ENCODE measurements around the gene NLRP7.
"Not testable (repeated sequence)": the region's sequence is repeated elsewhere in the genome, so short reads cannot be mapped to it uniquely, and the experiment has no call there.

The NLRP7 gene

GRCh38 chr19:54947381-54947780 lies at the start of gene NLRP7:
Gene NLRP7, minus strand, starts transcription at chr19:54947530.
- DNase-seq, result no peak

- DNase-seq, result no peak
Measured at GRCh38 chr19:54995561-54995960, 48.2 kb upstream of the NLRP7 start.

GRCh38 chr19:54989531-54989930 lies 42.2 kb upstream of the NLRP7 start:
- not testable (repeated sequence) for DNase-seq

- not testable (repeated sequence) for DNase-seq
Measured at GRCh38 chr19:54982562-54982961, 35.2 kb upstream of the NLRP7 start.

- DNase-seq, result not testable (repeated sequence)
Measured at GRCh38 chr19:54973229-54974090, 26.1 kb upstream of the NLRP7 start.

- DNase-seq, result not testable (repeated sequence)
Measured at GRCh38 chr19:54971446-54971845, 24.1 kb upstream of the NLRP7 start.

- DNase-seq, result no peak
Measured at GRCh38 chr19:54969647-54970046, 22.3 kb upstream of the NLRP7 start.

GRCh38 chr19:54967611-54968010 lies 20.3 kb upstream of the NLRP7 start:
- no peak for DNase-seq

GRCh38 chr19:54965055-54965454 lies 17.7 kb upstream of the NLRP7 start:
- DNase-seq, result not testable (repeated sequence)

GRCh38 chr19:54959840-54960239 lies 12.5 kb upstream of the NLRP7 start:
- no peak for DNase-seq

GRCh38 chr19:54955376-54955775 lies 8.0 kb upstream of the NLRP7 start:
- no peak for DNase-seq

- not testable (repeated sequence) for DNase-seq
Measured at GRCh38 chr19:54953345-54953713, 6.0 kb upstream of the NLRP7 start.

GRCh38 chr19:54952591-54953344 lies 5.4 kb upstream of the NLRP7 start:
- no peak for DNase-seq

- DNase-seq, result not testable (repeated sequence)
Measured at GRCh38 chr19:54950580-54950979, 3.2 kb upstream of the NLRP7 start.

GRCh38 chr19:54949412-54949811 lies 2.1 kb upstream of the NLRP7 start:
- DNase-seq, result no peak

- DNase-seq, result not testable (repeated sequence)
Measured at GRCh38 chr19:54943772-54944361, 3.5 kb downstream of the NLRP7 start.

- DNase-seq, result not testable (repeated sequence)
Measured at GRCh38 chr19:54939538-54939937, 7.8 kb downstream of the NLRP7 start.

GRCh38 chr19:54938906-54939305 lies 8.4 kb downstream of the NLRP7 start:
- no peak for DNase-seq

- DNase-seq, result no peak
Measured at GRCh38 chr19:54937926-54938325, 9.4 kb downstream of the NLRP7 start.

- no peak for DNase-seq
Measured at GRCh38 chr19:54928299-54928698, 19.0 kb downstream of the NLRP7 start.

- no peak for DNase-seq
Measured at GRCh38 chr19:54923276-54923675, 24.1 kb downstream of the NLRP7 start.

GRCh38 chr19:54921082-54921481 lies 26.2 kb downstream of the NLRP7 start:
- DNase-seq, result no peak
